SH-SY5Y (cell line): ENCODE measurements around the gene CFAP92.

ENCODE experiments used
- GATA2 ChIP-seq: IDR thresholded peaks from 2 replicates; pipeline ENCODE4 v1.6.1; 2011; ENCODE audit warnings: mild to moderate bottlenecking, low read depth, low read length
- GATA3 ChIP-seq: IDR thresholded peaks from 2 replicates; pipeline ENCODE4 v1.6.1; 2011; ENCODE audit warnings: low read depth, mild to moderate bottlenecking, low read length, moderate library complexity

DNA sequence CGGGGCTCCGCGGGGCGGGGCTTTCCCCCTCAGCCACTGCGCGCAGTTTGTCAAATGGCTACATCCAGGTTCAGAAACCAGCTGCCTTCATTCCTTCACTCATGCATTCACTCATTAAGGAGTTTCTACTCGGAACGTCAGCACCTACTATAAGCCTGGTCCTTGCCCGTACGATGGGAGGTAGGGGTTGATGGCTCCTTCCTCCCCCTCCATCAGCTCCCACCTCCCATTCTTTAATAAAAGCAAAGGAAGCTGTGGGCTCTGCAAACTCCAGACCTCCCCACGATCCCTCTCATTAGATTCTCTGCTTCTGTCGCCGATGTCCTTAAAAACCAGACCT lies 267 bp upstream of the CFAP92 start:
- no peak for TF ChIP-seq GATA3
- TF ChIP-seq GATA2 = no peak
